H1 (cell line): Measurements from ENCODE around the gene CFAP58. TPM values are rescaled to one million over a fixed set of nuclear protein-coding genes. Genes with fewer than 3 reads are reported as not detected.

Source experiments
- BCL11A ChIP-seq, 2 experiments: IDR thresholded peaks; one replicate each; pipeline ENCODE4 v1.6.1; 2011; ENCODE audit warnings: low read depth in 2 of 2, low read length in 2 of 2, mild to moderate bottlenecking in 2 of 2
- EP300 ChIP-seq, 2 experiments: IDR thresholded peaks; 1 replicate in 1 of 2; 2 replicates in 1 of 2; pipeline ENCODE4 v1.6.1; 2011 to 2012; ENCODE audit warnings: low read depth in 2 of 2, low read length in 2 of 2, mild to moderate bottlenecking in 2 of 2, borderline replicate concordance in 1 of 2, inconsistent platforms in 1 of 2, moderate library complexity in 1 of 2
- GTF2F1 ChIP-seq: IDR thresholded peaks from 2 replicates; pipeline ENCODE4 v1.6.1; 2012; ENCODE audit warnings: low read depth, low read length, improper control_type of control experiment, borderline replicate concordance
- HDAC2 ChIP-seq, 2 experiments: fragments of 300-600 bp in 1 of 2; sonication (generic) in 1 of 2; IDR thresholded peaks; 2 replicates each; pipeline ENCODE4 v1.6.1; 2011 to 2012; ENCODE audit warnings: low read depth in 2 of 2, low read length in 2 of 2, mild to moderate bottlenecking in 2 of 2, moderate library complexity in 2 of 2, borderline replicate concordance in 1 of 2, inconsistent platforms in 1 of 2
- SP1 ChIP-seq: IDR thresholded peaks from 2 replicates; pipeline ENCODE4 v1.6.1; 2011; ENCODE audit warnings: low read depth, low read length
- TAF1 ChIP-seq: IDR thresholded peaks from 2 replicates; pipeline ENCODE4 v1.6.1; 2011; ENCODE audit warnings: mild to moderate bottlenecking, low read depth, low read length
- TCF12 ChIP-seq: IDR thresholded peaks from 2 replicates; pipeline ENCODE4 v1.6.1; 2011; ENCODE audit warnings: low read depth, mild to moderate bottlenecking, low read length
- polyA plus RNA-seq, 7 experiments: library from polyadenylated mRNA; depleted of rRNA in 3 of 7; stranded (reverse) in 5 of 7; unstranded in 2 of 7; fragments of >200 nt in 5 of 7; fragments of 200-250 nt in 2 of 7; gene quantifications; 1 replicate in 5 of 7; 2 replicates in 1 of 7; 4 replicates in 1 of 7; pipeline versions ENCODE4 v1.2.1 to v1.2.3, GENCODE V29; 2011 to 2013; ENCODE audit warnings: missing spikeins in 2 of 7, mixed read lengths in 2 of 7
- total RNA-seq: library from RNA; stranded (reverse); fragmentation: NEBNext Ultra II Directional; extraction: Animal tissue kit (Norgen Biotek cat#: 25700); gene quantifications from 2 replicates; pipeline ENCODE4 v1.2.1, GENCODE V29; 2021
- TF ChIP-seq, protein P1 (sequence below): fragments of 300-600 bp; sonication (generic); IDR thresholded peaks from 2 replicates; pipeline ENCODE4 v1.7.1; 2012; ENCODE audit warnings: low read length, moderate library complexity, mild to moderate bottlenecking, inconsistent platforms; ENCODE audit not compliant: insufficient replicate concordance
- TF ChIP-seq, protein P2 (sequence below): IDR thresholded peaks from 2 replicates; pipeline ENCODE4 v1.6.1; 2012; ENCODE audit warnings: inconsistent platforms

The CFAP58 gene
- total and polyA plus RNA-seq, 2 of the 8 experiments (the other 6 are each of a cell fraction or from before 2014, with no cell fraction given) = 0.32 to 0.71 TPM

DNA sequence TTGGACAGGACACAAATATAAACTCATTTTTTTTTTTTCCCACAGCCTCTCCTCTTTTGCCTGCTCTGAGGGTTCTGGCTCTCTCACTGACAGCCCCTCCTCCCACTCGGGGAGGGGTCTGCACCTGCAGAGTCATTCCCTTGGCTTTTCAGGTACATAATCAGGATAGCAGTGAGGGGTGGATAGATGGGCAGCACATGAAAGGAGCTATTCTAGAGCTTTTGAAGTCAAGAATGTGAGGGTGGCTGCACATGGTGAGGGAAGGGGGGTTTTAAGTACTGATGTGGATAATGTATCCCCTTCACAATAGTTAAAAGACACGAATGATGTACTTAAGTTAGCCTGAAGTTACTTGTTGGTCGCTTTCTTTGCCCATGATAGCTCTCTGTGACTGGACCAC, 76.2 kb downstream of the CFAP58 start (continued):
- TF ChIP-seq, protein P1, sequence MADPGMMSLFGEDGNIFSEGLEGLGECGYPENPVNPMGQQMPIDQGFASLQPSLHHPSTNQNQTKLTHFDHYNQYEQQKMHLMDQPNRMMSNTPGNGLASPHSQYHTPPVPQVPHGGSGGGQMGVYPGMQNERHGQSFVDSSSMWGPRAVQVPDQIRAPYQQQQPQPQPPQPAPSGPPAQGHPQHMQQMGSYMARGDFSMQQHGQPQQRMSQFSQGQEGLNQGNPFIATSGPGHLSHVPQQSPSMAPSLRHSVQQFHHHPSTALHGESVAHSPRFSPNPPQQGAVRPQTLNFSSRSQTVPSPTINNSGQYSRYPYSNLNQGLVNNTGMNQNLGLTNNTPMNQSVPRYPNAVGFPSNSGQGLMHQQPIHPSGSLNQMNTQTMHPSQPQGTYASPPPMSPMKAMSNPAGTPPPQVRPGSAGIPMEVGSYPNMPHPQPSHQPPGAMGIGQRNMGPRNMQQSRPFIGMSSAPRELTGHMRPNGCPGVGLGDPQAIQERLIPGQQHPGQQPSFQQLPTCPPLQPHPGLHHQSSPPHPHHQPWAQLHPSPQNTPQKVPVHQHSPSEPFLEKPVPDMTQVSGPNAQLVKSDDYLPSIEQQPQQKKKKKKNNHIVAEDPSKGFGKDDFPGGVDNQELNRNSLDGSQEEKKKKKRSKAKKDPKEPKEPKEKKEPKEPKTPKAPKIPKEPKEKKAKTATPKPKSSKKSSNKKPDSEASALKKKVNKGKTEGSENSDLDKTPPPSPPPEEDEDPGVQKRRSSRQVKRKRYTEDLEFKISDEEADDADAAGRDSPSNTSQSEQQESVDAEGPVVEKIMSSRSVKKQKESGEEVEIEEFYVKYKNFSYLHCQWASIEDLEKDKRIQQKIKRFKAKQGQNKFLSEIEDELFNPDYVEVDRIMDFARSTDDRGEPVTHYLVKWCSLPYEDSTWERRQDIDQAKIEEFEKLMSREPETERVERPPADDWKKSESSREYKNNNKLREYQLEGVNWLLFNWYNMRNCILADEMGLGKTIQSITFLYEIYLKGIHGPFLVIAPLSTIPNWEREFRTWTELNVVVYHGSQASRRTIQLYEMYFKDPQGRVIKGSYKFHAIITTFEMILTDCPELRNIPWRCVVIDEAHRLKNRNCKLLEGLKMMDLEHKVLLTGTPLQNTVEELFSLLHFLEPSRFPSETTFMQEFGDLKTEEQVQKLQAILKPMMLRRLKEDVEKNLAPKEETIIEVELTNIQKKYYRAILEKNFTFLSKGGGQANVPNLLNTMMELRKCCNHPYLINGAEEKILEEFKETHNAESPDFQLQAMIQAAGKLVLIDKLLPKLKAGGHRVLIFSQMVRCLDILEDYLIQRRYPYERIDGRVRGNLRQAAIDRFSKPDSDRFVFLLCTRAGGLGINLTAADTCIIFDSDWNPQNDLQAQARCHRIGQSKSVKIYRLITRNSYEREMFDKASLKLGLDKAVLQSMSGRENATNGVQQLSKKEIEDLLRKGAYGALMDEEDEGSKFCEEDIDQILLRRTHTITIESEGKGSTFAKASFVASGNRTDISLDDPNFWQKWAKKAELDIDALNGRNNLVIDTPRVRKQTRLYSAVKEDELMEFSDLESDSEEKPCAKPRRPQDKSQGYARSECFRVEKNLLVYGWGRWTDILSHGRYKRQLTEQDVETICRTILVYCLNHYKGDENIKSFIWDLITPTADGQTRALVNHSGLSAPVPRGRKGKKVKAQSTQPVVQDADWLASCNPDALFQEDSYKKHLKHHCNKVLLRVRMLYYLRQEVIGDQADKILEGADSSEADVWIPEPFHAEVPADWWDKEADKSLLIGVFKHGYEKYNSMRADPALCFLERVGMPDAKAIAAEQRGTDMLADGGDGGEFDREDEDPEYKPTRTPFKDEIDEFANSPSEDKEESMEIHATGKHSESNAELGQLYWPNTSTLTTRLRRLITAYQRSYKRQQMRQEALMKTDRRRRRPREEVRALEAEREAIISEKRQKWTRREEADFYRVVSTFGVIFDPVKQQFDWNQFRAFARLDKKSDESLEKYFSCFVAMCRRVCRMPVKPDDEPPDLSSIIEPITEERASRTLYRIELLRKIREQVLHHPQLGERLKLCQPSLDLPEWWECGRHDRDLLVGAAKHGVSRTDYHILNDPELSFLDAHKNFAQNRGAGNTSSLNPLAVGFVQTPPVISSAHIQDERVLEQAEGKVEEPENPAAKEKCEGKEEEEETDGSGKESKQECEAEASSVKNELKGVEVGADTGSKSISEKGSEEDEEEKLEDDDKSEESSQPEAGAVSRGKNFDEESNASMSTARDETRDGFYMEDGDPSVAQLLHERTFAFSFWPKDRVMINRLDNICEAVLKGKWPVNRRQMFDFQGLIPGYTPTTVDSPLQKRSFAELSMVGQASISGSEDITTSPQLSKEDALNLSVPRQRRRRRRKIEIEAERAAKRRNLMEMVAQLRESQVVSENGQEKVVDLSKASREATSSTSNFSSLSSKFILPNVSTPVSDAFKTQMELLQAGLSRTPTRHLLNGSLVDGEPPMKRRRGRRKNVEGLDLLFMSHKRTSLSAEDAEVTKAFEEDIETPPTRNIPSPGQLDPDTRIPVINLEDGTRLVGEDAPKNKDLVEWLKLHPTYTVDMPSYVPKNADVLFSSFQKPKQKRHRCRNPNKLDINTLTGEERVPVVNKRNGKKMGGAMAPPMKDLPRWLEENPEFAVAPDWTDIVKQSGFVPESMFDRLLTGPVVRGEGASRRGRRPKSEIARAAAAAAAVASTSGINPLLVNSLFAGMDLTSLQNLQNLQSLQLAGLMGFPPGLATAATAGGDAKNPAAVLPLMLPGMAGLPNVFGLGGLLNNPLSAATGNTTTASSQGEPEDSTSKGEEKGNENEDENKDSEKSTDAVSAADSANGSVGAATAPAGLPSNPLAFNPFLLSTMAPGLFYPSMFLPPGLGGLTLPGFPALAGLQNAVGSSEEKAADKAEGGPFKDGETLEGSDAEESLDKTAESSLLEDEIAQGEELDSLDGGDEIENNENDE = no peak
- TF ChIP-seq EP300 (IDR thresholded peaks at IDR 0.05; ENCODE audit: borderline replicate concordance in 1 of 2, low read depth in 2 of 2, low read length in 2 of 2) (peak in 1 of 2 experiments; percentile 45; a peak in 1 of 3 replicates), TAF1 (no peak), HDAC2 (IDR thresholded peaks at IDR 0.05; ENCODE audit: borderline replicate concordance in 1 of 2, low read depth in 2 of 2, low read length in 2 of 2) (peak in 1 of 2 experiments; percentile 73; a peak in 1 of 4 replicates), BCL11A (IDR thresholded peaks at IDR 0.05; ENCODE audit: low read depth in 2 of 2, low read length in 2 of 2) (no peak), TCF12 (peak; percentile 73; the same call in 1 of the 2 replicates), SP1 (peak; percentile 67; the same call in 1 of the 2 replicates), GTF2F1 (no peak)
- TF ChIP-seq, protein P2, sequence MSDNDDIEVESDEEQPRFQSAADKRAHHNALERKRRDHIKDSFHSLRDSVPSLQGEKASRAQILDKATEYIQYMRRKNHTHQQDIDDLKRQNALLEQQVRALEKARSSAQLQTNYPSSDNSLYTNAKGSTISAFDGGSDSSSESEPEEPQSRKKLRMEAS = peak; percentile 33; the same call in 1 of the 2 replicates
